Measurements from ENCODE around the gene FSIP1. TPM values are rescaled to one million over a fixed set of nuclear protein-coding genes. Genes with fewer than 3 reads are reported as not detected.

Gene FSIP1
- polyA plus RNA-seq, 2 of the 4 experiments (the other 2 are of a cell fraction) = 0.71 to 0.93 TPM

DNA sequence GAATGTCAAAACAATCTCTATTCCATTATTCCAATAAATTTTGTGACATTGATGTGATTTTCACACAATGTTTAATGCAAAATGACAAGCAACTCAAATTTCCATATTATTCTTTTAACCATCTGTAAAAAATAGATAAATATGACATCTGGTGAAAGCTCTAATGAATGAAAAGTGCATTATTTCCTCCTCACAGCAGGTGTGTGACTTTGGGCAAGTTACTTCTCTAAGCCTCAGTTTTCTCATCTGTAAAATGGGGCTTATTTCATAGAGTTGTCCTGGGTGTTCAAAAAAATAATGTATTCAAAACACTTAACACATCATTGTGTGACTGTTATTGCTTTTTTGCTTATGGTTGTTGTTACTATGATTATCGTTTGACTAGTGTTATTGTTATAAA lies 131.3 kb downstream of the FSIP1 start (continued):
- TF ChIP-seq, protein P1, sequence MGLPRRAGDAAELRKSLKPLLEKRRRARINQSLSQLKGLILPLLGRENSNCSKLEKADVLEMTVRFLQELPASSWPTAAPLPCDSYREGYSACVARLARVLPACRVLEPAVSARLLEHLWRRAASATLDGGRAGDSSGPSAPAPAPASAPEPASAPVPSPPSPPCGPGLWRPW (IDR thresholded peaks at IDR 0.05) = no peak
- TF ChIP-seq KDM1A (IDR thresholded peaks at IDR 0.05; ENCODE audit: low read depth) = no peak
- no peak for TF ChIP-seq ZNF302 (CRISPR knock-in tag; IDR thresholded peaks at IDR 0.05)
- no peak for TF ChIP-seq FOXS1 (CRISPR knock-in tag; IDR thresholded peaks at IDR 0.05)

DNA sequence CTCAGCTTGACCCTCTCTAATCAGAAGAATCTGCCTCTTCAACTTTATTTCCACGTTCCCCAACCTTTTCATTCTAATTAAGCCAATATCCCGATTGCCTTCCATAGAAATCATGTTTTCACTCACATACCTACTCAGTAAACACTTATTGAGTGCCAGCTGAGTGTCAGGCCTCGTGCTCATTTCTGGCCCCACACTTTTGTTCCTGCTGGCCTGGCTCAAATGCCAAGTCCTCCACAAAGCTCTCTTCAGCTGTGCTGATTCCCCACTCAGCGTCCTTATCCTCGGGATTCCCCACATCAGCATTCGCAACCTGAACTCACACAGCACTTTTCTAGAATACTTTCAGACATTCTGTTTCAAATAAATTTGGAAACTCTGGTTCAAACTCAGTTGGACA lies 132.9 kb downstream of the FSIP1 start:
- CTCF ChIA-PET = no interaction called here
- no peak for DNase-seq (ENCODE audit: low read depth in 1 of 2, low spot score in 1 of 2)
- H3K27ac ChIP-seq = no peak overlapping the region
- no peak for ATAC-seq
- TF ChIP-seq, protein P2, sequence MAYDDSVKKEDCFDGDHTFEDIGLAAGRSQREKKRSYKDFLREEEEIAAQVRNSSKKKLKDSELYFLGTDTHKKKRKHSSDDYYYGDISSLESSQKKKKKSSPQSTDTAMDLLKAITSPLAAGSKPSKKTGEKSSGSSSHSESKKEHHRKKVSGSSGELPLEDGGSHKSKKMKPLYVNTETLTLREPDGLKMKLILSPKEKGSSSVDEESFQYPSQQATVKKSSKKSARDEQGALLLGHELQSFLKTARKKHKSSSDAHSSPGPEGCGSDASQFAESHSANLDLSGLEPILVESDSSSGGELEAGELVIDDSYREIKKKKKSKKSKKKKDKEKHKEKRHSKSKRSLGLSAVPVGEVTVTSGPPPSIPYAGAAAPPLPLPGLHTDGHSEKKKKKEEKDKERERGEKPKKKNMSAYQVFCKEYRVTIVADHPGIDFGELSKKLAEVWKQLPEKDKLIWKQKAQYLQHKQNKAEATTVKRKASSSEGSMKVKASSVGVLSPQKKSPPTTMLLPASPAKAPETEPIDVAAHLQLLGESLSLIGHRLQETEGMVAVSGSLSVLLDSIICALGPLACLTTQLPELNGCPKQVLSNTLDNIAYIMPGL (CRISPR knock-in tag; IDR thresholded peaks at IDR 0.05; ENCODE audit: borderline replicate concordance) = no peak
- TF ChIP-seq ZC3H11A (IDR thresholded peaks at IDR 0.05) (no peak), NFE2L2 (conservative IDR thresholded peaks at IDR 0.05; ENCODE audit: low read length) (no peak), RFX5 (IDR thresholded peaks at IDR 0.05) (no peak), POLR2A (IDR thresholded peaks at IDR 0.05; ENCODE audit: low read length) (no peak), GATA3 (IDR thresholded peaks at IDR 0.05; ENCODE audit: borderline replicate concordance) (no peak), EP300 (IDR thresholded peaks at IDR 0.05) (no peak), KDM1A (IDR thresholded peaks at IDR 0.05; ENCODE audit: low read depth) (no peak), NPAS2 (CRISPR knock-in tag; IDR thresholded peaks at IDR 0.05; ENCODE audit: borderline replicate concordance) (no peak), EHMT2 (IDR thresholded peaks at IDR 0.05; ENCODE audit: low read depth) (no peak), JUN (IDR thresholded peaks at IDR 0.05) (no peak), TP53 (CRISPR knock-in tag; IDR thresholded peaks at IDR 0.05) (no peak), ZSCAN20 (CRISPR knock-in tag; IDR thresholded peaks at IDR 0.05) (no peak), RARB (CRISPR knock-in tag; IDR thresholded peaks at IDR 0.05) (no peak)
- TF ChIP-seq, protein P3, sequence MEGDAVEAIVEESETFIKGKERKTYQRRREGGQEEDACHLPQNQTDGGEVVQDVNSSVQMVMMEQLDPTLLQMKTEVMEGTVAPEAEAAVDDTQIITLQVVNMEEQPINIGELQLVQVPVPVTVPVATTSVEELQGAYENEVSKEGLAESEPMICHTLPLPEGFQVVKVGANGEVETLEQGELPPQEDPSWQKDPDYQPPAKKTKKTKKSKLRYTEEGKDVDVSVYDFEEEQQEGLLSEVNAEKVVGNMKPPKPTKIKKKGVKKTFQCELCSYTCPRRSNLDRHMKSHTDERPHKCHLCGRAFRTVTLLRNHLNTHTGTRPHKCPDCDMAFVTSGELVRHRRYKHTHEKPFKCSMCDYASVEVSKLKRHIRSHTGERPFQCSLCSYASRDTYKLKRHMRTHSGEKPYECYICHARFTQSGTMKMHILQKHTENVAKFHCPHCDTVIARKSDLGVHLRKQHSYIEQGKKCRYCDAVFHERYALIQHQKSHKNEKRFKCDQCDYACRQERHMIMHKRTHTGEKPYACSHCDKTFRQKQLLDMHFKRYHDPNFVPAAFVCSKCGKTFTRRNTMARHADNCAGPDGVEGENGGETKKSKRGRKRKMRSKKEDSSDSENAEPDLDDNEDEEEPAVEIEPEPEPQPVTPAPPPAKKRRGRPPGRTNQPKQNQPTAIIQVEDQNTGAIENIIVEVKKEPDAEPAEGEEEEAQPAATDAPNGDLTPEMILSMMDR (IDR thresholded peaks at IDR 0.05) = no peak
- TF ChIP-seq, protein P4, sequence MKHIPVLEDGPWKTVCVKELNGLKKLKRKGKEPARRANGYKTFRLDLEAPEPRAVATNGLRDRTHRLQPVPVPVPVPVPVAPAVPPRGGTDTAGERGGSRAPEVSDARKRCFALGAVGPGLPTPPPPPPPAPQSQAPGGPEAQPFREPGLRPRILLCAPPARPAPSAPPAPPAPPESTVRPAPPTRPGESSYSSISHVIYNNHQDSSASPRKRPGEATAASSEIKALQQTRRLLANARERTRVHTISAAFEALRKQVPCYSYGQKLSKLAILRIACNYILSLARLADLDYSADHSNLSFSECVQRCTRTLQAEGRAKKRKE (CRISPR knock-in tag; IDR thresholded peaks at IDR 0.05; ENCODE audit: low read depth) = no peak
- no peak overlapping the region for H3K4me2 ChIP-seq
- no peak for FAIRE-seq
- 75% methylated on average over 6 of the region's 6 CpGs for WGBS (ENCODE audit: missing lambda C conversion rate)
- H3K4me3 ChIP-seq = no peak overlapping the region
- no peaks in the 10 kb centered on the region for H3K4me1 ChIP-seq
- no peaks in the 10 kb centered on the region for H3K9me3 ChIP-seq
- POLR2A ChIA-PET = no interaction called here

DNA sequence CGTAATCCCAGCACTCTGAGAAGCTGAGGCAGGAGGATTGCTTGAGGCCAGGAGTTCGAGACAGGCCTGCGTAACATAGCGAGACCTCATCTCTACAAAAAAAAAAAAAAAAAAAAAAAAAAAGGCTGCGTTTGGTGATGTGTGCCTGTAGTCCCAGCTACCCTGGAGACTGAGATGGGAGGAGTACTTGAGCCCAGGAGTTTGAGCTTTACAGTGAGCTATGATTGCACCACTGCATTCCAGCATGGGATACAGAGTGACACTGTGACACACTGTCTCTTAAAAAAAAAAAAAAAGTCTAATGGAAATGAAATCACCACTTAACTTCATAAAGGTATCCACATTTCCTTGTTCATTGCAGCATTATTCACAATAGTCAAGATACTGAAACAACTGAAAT lies 136.2 kb downstream of the FSIP1 start:
- H3K9me3 ChIP-seq = no peaks in the 10 kb centered on the region
- H3K4me3 ChIP-seq = no peak overlapping the region
- ATAC-seq (no peak), FAIRE-seq (no peak), DNase-seq (ENCODE audit: low read depth in 1 of 2, low spot score in 1 of 2) (no peak)
- WGBS (ENCODE audit: missing lambda C conversion rate) = 93% methylated on average over 5 of the region's 5 CpGs
- no peak overlapping the region for H3K4me2 ChIP-seq
- peaks cover 13% of the 10 kb centered on the region for H3K4me1 ChIP-seq
- TF ChIP-seq ZNF302 (CRISPR knock-in tag; IDR thresholded peaks at IDR 0.05) (no peak), MAFK (IDR thresholded peaks at IDR 0.05; ENCODE audit: partially characterized antibody) (no peak), ZC3H11A (IDR thresholded peaks at IDR 0.05) (no peak), KDM5A (IDR thresholded peaks at IDR 0.05) (no peak), ZFP36 (IDR thresholded peaks at IDR 0.05; ENCODE audit: borderline replicate concordance, partially characterized antibody) (no peak), NFE2L2 (conservative IDR thresholded peaks at IDR 0.05; ENCODE audit: low read length) (no peak), CBX8 (IDR thresholded peaks at IDR 0.05) (no peak), FOSB (CRISPR knock-in tag; IDR thresholded peaks at IDR 0.05) (no peak), EP300 (IDR thresholded peaks at IDR 0.05) (no peak), FOXS1 (CRISPR knock-in tag; IDR thresholded peaks at IDR 0.05) (no peak), HOXB5 (CRISPR knock-in tag; IDR thresholded peaks at IDR 0.05) (no peak), ESRRA (IDR thresholded peaks at IDR 0.05; ENCODE audit: borderline replicate concordance, low read length) (no peak), RFX5 (IDR thresholded peaks at IDR 0.05) (no peak), ZSCAN20 (CRISPR knock-in tag; IDR thresholded peaks at IDR 0.05) (no peak)
- TF ChIP-seq, protein P5, sequence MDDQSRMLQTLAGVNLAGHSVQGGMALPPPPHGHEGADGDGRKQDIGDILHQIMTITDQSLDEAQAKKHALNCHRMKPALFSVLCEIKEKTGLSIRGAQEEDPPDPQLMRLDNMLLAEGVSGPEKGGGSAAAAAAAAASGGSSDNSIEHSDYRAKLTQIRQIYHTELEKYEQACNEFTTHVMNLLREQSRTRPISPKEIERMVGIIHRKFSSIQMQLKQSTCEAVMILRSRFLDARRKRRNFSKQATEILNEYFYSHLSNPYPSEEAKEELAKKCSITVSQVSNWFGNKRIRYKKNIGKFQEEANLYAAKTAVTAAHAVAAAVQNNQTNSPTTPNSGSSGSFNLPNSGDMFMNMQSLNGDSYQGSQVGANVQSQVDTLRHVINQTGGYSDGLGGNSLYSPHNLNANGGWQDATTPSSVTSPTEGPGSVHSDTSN (IDR thresholded peaks at IDR 0.05) = no peak
- TF ChIP-seq, protein P6, sequence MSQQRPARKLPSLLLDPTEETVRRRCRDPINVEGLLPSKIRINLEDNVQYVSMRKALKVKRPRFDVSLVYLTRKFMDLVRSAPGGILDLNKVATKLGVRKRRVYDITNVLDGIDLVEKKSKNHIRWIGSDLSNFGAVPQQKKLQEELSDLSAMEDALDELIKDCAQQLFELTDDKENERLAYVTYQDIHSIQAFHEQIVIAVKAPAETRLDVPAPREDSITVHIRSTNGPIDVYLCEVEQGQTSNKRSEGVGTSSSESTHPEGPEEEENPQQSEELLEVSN (IDR thresholded peaks at IDR 0.05; ENCODE audit: borderline replicate concordance, low read depth) = no peak
- TF ChIP-seq, protein P4 (CRISPR knock-in tag; IDR thresholded peaks at IDR 0.05; ENCODE audit: low read depth) = no peak
- ChIA-PET CTCF (interaction anchor here (1.3 kb wide), 1 partner anchor 17 kb away, joined by 3 read pairs; no protein-coding TSS in a partner anchor), POLR2A (no interaction called here)
- H3K27ac ChIP-seq = no peak overlapping the region
